C4-2B (cell line): ENCODE data around the gene FHDC1.
A peak's percentile ranks its signal among the peaks of the same experiment; 100 is the strongest.

Experiments
- ZFX ChIP-seq: fragments of 450-650 bp; IDR thresholded peaks from 2 replicates; pipeline ENCODE4 v1.6.1; 2017
- TF ChIP-seq, protein P1 (sequence below): fragments of 450-650 bp; conservative IDR thresholded peaks from 2 replicates; pipeline ENCODE4 v1.5.1; 2017; ENCODE audit warnings: mild to moderate bottlenecking

DNA sequence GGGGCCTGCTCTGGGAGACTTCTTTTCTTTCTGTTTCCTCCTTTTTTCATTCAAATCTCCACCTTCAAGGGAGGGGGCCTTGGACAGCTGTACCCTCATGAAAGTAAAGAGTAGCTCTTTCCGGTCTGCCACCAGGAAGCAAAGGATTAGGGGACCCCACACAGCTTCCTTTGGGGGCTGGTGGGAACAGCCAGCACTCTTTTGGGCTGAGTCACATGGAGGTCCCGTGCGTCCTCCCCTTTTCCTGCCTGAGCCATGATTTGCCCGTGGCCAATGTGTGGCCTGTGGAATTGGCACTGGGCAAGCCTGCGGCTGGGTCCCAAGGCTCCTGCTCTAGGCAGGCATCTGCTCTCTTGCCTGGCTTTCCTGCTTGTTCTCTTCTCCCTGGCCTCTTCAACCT, 65.5 kb downstream of the FHDC1 start:
- TF ChIP-seq, protein P1, sequence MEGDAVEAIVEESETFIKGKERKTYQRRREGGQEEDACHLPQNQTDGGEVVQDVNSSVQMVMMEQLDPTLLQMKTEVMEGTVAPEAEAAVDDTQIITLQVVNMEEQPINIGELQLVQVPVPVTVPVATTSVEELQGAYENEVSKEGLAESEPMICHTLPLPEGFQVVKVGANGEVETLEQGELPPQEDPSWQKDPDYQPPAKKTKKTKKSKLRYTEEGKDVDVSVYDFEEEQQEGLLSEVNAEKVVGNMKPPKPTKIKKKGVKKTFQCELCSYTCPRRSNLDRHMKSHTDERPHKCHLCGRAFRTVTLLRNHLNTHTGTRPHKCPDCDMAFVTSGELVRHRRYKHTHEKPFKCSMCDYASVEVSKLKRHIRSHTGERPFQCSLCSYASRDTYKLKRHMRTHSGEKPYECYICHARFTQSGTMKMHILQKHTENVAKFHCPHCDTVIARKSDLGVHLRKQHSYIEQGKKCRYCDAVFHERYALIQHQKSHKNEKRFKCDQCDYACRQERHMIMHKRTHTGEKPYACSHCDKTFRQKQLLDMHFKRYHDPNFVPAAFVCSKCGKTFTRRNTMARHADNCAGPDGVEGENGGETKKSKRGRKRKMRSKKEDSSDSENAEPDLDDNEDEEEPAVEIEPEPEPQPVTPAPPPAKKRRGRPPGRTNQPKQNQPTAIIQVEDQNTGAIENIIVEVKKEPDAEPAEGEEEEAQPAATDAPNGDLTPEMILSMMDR = no peak
- TF ChIP-seq ZFX = peak; percentile 38; the same call in 1 of the 2 replicates
